DOHH2 (cell line): ENCODE data around the gene LYPD6.

Source experiments
- H3F3A ChIP-seq: fragments of 200-600 bp; sonication (generic), shearing (Covaris generic); 2 replicates; pipeline ENCODE4 v1.6.0; 2016; ENCODE audit warnings: antibody characterized with exemption, mild to moderate bottlenecking; ENCODE audit not compliant: control insufficient read depth, insufficient read depth
- H3K27ac ChIP-seq: fragments of 200-600 bp; sonication (generic); 2 replicates; pipeline ENCODE4 v1.5.1; 2014; ENCODE audit warnings: low read depth, mild to moderate bottlenecking, low read length, moderate library complexity
- H3K27me3 ChIP-seq: fragments of 200-600 bp; sonication (generic); 2 replicates; pipeline ENCODE4 v1.6.1; 2014; ENCODE audit warnings: mild to moderate bottlenecking, low read length, mixed read lengths; ENCODE audit not compliant: control insufficient read depth
- H3K36me3 ChIP-seq: fragments of 200-600 bp; sonication (generic); 2 replicates; pipeline ENCODE4 v1.6.1; 2014; ENCODE audit warnings: mild to moderate bottlenecking, low read length, moderate library complexity, mixed read lengths; ENCODE audit not compliant: control insufficient read depth
- H3K4me1 ChIP-seq: fragments of 200-600 bp; sonication (generic); 2 replicates; pipeline ENCODE4 v1.6.1; 2014; ENCODE audit warnings: mild to moderate bottlenecking, low read length, mixed read lengths; ENCODE audit not compliant: control insufficient read depth
- H3K4me2 ChIP-seq: fragments of 200-600 bp; sonication (generic); 2 replicates; pipeline ENCODE4 v1.6.0; 2014; ENCODE audit warnings: mild to moderate bottlenecking, low read length, moderate library complexity
- H3K4me3 ChIP-seq: fragments of 200-600 bp; sonication (generic); 2 replicates; pipeline ENCODE4 v1.5.1; 2014; ENCODE audit warnings: mild to moderate bottlenecking, low read length, mixed read lengths
- H3K79me2 ChIP-seq: fragments of 200-600 bp; sonication (generic); 2 replicates; pipeline ENCODE4 v1.6.1; 2014; ENCODE audit warnings: mild to moderate bottlenecking, low read length, mixed read lengths; ENCODE audit not compliant: control insufficient read depth
- H3K9me2 ChIP-seq: fragments of 200-600 bp; sonication (generic); replicated peaks from 2 replicates; pipeline ENCODE4 v1.6.1; 2014; ENCODE audit warnings: mild to moderate bottlenecking, low read length, mixed read lengths; ENCODE audit not compliant: control insufficient read depth
- H3K9me3 ChIP-seq: fragments of 200-600 bp; sonication (generic); 2 replicates; pipeline ENCODE4 v1.6.1; 2014; ENCODE audit warnings: antibody characterized with exemption, low read length, mixed read lengths; ENCODE audit not compliant: control insufficient read depth, insufficient read depth
- H4K20me1 ChIP-seq: fragments of 200-600 bp; sonication (generic); 2 replicates; pipeline ENCODE4 v1.6.0; 2014; ENCODE audit warnings: low read depth, mild to moderate bottlenecking, antibody characterized with exemption, low read length, moderate library complexity; ENCODE audit not compliant: control insufficient read depth, insufficient read depth
- CTCF ChIP-seq: fragments of 200-600 bp; sonication (generic); IDR thresholded peaks from one replicate; pipeline ENCODE4 v1.5.1; 2014; ENCODE audit warnings: antibody characterized with exemption, mild to moderate bottlenecking, low read depth, low read length; ENCODE audit not compliant: poor library complexity, severe bottlenecking
- EZH2phosphoT487 ChIP-seq: fragments of 200-600 bp; sonication (generic); IDR thresholded peaks from 2 replicates; pipeline ENCODE4 v1.6.1; 2017; ENCODE audit warnings: borderline replicate concordance, mild to moderate bottlenecking, antibody characterized with exemption, low read length, moderate library complexity, mixed read lengths

Gene LYPD6

GRCh38 chr2:149393614-149394013 lies 63.2 kb downstream of the LYPD6 start:
- Histone ChIP-seq H4K20me1 (no peaks in the 10 kb centered on the region), H3K4me2 (no peak overlapping the region), H3K36me3 (no peaks in the 10 kb centered on the region), H3K4me3 (no peak overlapping the region), H3K27ac (no peak overlapping the region), H3K4me1 (no peaks in the 10 kb centered on the region), H3K9me2 (no peaks in the 10 kb centered on the region), H3K27me3 (0 out of 2 replicates have a peak, but pooled peaks cover 3% of the 10 kb centered on the region), H3K9me3 (no peaks in the 10 kb centered on the region), H3K79me2 (no peaks in the 10 kb centered on the region), H3F3A (no peaks in the 10 kb centered on the region)
- TF ChIP-seq EZH2phosphoT487: no peak
- TF ChIP-seq CTCF: no peak

GRCh38 chr2:149394864-149395263 lies 64.5 kb downstream of the LYPD6 start:
- TF ChIP-seq CTCF (no peak), EZH2phosphoT487 (no peak)
- H3F3A ChIP-seq: no peaks in the 10 kb centered on the region
- no peak overlapping the region for H3K4me2 ChIP-seq
- H3K27ac ChIP-seq: no peak overlapping the region
- H3K9me2 ChIP-seq: no peaks in the 10 kb centered on the region
- H3K9me3 ChIP-seq: no peaks in the 10 kb centered on the region
- no peaks in the 10 kb centered on the region for H3K36me3 ChIP-seq
- no peaks in the 10 kb centered on the region for H3K4me1 ChIP-seq
- no peaks in the 10 kb centered on the region for H3K79me2 ChIP-seq
- H3K27me3 ChIP-seq: 0 out of 2 replicates have a peak, but pooled peaks cover 3% of the 10 kb centered on the region
- no peaks in the 10 kb centered on the region for H4K20me1 ChIP-seq
- H3K4me3 ChIP-seq: no peak overlapping the region

GRCh38 chr2:149399934-149400615 lies 69.7 kb downstream of the LYPD6 start:
- Histone ChIP-seq H3K4me2 (no peak overlapping the region), H4K20me1 (no peaks in the 10 kb centered on the region), H3K9me3 (no peaks in the 10 kb centered on the region), H3K79me2 (no peaks in the 10 kb centered on the region), H3K4me3 (no peak overlapping the region), H3K27me3 (0 out of 2 replicates have a peak, but pooled peaks cover 3% of the 10 kb centered on the region), H3K27ac (no peak overlapping the region), H3K9me2 (no peaks in the 10 kb centered on the region), H3K36me3 (no peaks in the 10 kb centered on the region), H3K4me1 (no peaks in the 10 kb centered on the region), H3F3A (no peaks in the 10 kb centered on the region)
- TF ChIP-seq EZH2phosphoT487 (no peak), CTCF (no peak)
